Brain pericyte (primary cell): ENCODE data around the gene WSB1.

Experiments
- DNase-seq: peaks from one replicate; pipeline ENCODE4 v3.0.0-alpha.2; 2012; ENCODE audit warnings: low read depth, low spot score

The WSB1 gene

DNA sequence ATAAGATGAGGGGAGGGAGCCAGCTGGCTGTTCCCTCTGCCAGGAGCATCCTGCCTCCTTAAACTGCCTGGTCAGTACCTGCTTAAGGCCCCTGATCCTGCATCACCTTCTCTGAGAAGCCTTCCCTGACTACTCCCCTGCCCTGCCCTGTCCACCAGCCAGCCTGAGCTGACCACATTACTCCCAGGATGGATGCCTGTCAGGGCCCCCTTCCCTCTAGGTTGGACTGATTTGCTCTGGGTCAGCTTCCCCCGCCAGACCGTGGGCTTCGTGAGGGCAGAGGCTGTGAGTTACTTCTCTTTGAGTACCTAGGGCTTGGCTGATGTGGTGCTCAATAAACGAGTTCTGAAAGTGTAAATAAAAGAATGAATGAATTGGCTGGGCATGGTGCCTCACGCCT is 63.3 kb downstream of the WSB1 start:
- no peak for DNase-seq

- DNase-seq, result no peak
These were observed 66.6 kb downstream of the WSB1 start for GRCh38 chr17:27360507-27360906.

DNA sequence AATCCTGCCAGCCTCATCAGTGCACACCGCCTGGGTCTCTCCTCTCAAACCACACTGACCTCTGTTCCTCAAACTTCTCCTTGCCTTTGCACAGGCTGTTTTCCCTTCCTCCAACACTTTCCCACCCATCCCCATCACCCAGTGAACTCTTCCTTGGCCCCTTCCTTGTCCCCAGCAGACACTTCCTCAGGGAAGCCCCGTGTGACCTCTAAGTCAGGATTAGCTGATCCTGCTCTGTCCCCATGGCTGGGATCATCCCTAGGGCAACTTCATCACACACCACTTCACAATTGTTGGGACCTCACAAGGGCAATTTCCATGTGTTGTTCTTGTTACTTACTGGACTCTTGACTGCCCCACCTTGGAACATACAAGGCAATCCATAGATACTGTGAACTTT is 67.8 kb downstream of the WSB1 start:
- DNase-seq, result no peak

DNA sequence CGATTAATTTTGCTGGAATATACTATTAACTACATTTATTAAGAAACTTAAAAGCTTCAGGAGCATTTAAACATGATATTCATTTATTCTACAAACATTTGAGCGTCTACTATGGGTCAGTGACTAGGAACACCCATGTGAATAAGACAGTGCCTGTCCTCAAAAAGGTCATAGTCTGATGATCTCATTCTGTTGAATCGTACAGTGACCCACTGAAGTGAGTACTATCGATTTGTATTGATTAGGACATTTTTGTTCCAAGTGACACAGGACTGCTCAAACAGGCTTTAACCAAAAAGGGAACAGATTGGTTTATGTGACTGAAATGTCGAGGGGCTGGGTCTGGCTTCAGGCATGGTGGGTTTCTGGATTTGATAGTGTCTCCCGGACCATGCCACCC is 68.6 kb downstream of the WSB1 start:
- DNase-seq, result no peak

GRCh38 chr17:27362909-27363308 is 69.0 kb downstream of the WSB1 start:
- DNase-seq, result no peak

GRCh38 chr17:27363326-27363725 is 69.4 kb downstream of the WSB1 start:
- DNase-seq, result no peak
